ENCODE results near the gene GRIK5. TPM values are rescaled to one million over a fixed set of nuclear protein-coding genes. Genes with fewer than 3 reads are reported as not detected.

GRIK5 gene
- total and polyA plus RNA-seq, 2 donors (not counting 3 experiments of a cell fraction or from before 2014, with no cell fraction given) = 0.80 to 2.2 TPM

DNA sequence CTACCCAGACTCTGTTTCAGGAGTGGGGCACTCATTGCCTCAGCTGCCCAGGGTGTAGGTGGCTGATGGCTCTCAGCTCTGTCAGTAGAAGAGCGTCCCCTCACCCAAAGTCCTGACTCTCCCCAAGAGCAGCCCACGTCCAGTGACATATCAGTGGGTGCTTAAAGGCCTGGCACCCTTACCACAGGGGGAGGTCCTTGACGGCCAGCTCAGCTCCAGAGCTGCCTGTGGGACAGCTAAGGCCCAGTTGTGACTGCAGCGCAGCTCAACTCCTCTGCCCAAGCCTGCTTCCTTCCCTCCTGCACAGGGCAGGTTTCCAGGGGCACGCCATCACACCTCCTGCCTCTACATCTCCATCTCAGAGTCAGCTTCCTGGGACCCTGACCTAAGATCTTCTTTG is 32.4 kb downstream of the GRIK5 start:
- intact Hi-C loops (cut with micrococcal nuclease) = no loop called here
- ChIA-PET CTCF (interaction anchor here (1.2 to 5.3 kb wide), 3 partner anchors 8 to 16 kb away, joined by 3 to 25 read pairs (median 3); no protein-coding TSS in a partner anchor), POLR2A (no interaction called here)

More for the DNA sequence above, 32.4 kb downstream of the GRIK5 start:
- H3K9me1 ChIP-seq (replicated peaks; ENCODE audit: control insufficient read depth, extremely low read depth, insufficient read depth, low read length) = no peaks in the 10 kb centered on the region
- no peak overlapping the region for H3K4me3 ChIP-seq (replicated peaks in 1 of 3; ENCODE audit: insufficient read depth in 1 of 3, low read depth in 1 of 3, low read length in 3 of 3)
- no peak overlapping the region for H3K27ac ChIP-seq (ENCODE audit: insufficient read depth, low read depth, low read length)
- no peak for FAIRE-seq
- no peaks in the 10 kb centered on the region for H3K79me2 ChIP-seq (ENCODE audit: control insufficient read depth, insufficient read depth, low read length)
- no peak overlapping the region for H3K4me2 ChIP-seq (ENCODE audit: insufficient read depth, low read length)
- no TSS peak for BruUV-seq (replicated peaks)
- no peak overlapping the region for H2AFZ ChIP-seq (ENCODE audit: low read depth, low read length)
- no peaks in the 10 kb centered on the region for H3K4me1 ChIP-seq (ENCODE audit: control insufficient read depth, extremely low read depth, insufficient read depth, low read length)
- no peak for DNase-seq (ENCODE audit: low read depth, low spot score)
- H3K36me3 ChIP-seq (ENCODE audit: control insufficient read depth in 2 of 2, extremely low read depth in 1 of 2, insufficient read depth in 2 of 2, low read length in 2 of 2) = no peaks in the 10 kb centered on the region
- no peaks in the 10 kb centered on the region for H4K20me1 ChIP-seq (replicated peaks; ENCODE audit: control insufficient read depth, extremely low read depth, insufficient read depth, low read length)
- TF ChIP-seq, protein P1, sequence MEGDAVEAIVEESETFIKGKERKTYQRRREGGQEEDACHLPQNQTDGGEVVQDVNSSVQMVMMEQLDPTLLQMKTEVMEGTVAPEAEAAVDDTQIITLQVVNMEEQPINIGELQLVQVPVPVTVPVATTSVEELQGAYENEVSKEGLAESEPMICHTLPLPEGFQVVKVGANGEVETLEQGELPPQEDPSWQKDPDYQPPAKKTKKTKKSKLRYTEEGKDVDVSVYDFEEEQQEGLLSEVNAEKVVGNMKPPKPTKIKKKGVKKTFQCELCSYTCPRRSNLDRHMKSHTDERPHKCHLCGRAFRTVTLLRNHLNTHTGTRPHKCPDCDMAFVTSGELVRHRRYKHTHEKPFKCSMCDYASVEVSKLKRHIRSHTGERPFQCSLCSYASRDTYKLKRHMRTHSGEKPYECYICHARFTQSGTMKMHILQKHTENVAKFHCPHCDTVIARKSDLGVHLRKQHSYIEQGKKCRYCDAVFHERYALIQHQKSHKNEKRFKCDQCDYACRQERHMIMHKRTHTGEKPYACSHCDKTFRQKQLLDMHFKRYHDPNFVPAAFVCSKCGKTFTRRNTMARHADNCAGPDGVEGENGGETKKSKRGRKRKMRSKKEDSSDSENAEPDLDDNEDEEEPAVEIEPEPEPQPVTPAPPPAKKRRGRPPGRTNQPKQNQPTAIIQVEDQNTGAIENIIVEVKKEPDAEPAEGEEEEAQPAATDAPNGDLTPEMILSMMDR (IDR thresholded peaks at IDR 0.05; ENCODE audit: extremely low read depth in 1 of 2, insufficient read depth in 1 of 2, low read depth in 1 of 2, low read length in 2 of 2) = no peak
- TF ChIP-seq, protein P2, sequence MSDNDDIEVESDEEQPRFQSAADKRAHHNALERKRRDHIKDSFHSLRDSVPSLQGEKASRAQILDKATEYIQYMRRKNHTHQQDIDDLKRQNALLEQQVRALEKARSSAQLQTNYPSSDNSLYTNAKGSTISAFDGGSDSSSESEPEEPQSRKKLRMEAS (IDR thresholded peaks at IDR 0.05; ENCODE audit: insufficient read depth, insufficient read length) = no peak
- TF ChIP-seq GATA2 (IDR thresholded peaks at IDR 0.05; ENCODE audit: insufficient read depth, insufficient read length, low read depth, low read length) (no peak), FOS (IDR thresholded peaks at IDR 0.05; ENCODE audit: borderline replicate concordance, insufficient read depth, low read length) (no peak), EZH2 (IDR thresholded peaks at IDR 0.05; ENCODE audit: borderline replicate concordance, low read depth, low read length, severe bottlenecking) (no peak)
- no peaks in the 10 kb centered on the region for H3K27me3 ChIP-seq (ENCODE audit: control insufficient read depth in 2 of 2, insufficient read depth in 2 of 2, low read length in 2 of 2)
- no peaks in the 10 kb centered on the region for H3K9me3 ChIP-seq (replicated peaks; ENCODE audit: control insufficient read depth, insufficient read depth, low read length)
- H3K9ac ChIP-seq (replicated peaks; ENCODE audit: extremely low read depth, insufficient read depth, low read length) = no peak overlapping the region
- dilution Hi-C loops (cut with MboI; ENCODE audit: extremely low pct_ligation_motif_present, low sequenced_read_pairs) = no loop called here

Data from endothelial cell of umbilical vein (primary cell).